ENCODE results near the gene CABLES2. TPM values are rescaled to one million over a fixed set of nuclear protein-coding genes. Genes with fewer than 3 reads are reported as not detected.

The CABLES2 gene
- total and polyA plus RNA-seq, 9 donors = 2.7 to 7.0 (median 4.7) TPM

- intact Hi-C loops (cut with DNase I) = no loop called here
- Histone ChIP-seq H3K9me3 (no peaks in the 10 kb centered on the region), H3K36me3 (no peaks in the 10 kb centered on the region), H3K4me1 (ENCODE audit: insufficient read depth) (peaks cover 17% of the 10 kb centered on the region), H3K4me3 (peak overlapping the region; percentile 6), H3K27me3 (no peaks in the 10 kb centered on the region), H3K27ac (peak overlapping the region; percentile 60 to 68)
- no peak for TF ChIP-seq CTCF (IDR thresholded peaks at IDR 0.05)
- no peak for TF ChIP-seq EP300 (IDR thresholded peaks at IDR 0.05)
- TF ChIP-seq POLR2A (IDR thresholded peaks at IDR 0.05) = no peak
- DNase-seq = peak in 4 of 5 donors; percentile 37 to 66 (median 61)
- WGBS, 3 donors = 2 to 5% (median 3%) methylated on average over 28 to 29 of the region's 29 CpGs
Observed at GRCh38 chr20:62355878-62356588, 51.1 kb downstream of the CABLES2 start.

GRCh38 chr20:62355516-62355877 lies 51.6 kb downstream of the CABLES2 start:
- H3K4me3 ChIP-seq = no peak overlapping the region
- intact Hi-C loops (cut with DNase I) = no loop called here
- 25 to 35% (median 28%) methylated on average over 10 to 11 of the region's 11 CpGs for WGBS, 3 donors

GRCh38 chr20:62354811-62355341 lies 52.2 kb downstream of the CABLES2 start:
- TF ChIP-seq EP300 (IDR thresholded peaks at IDR 0.05) = no peak
- TF ChIP-seq CTCF (IDR thresholded peaks at IDR 0.05) = no peak
- TF ChIP-seq POLR2A (IDR thresholded peaks at IDR 0.05) = no peak
- Histone ChIP-seq H3K4me3 (no peak overlapping the region), H3K27ac (peak overlapping the region; percentile 60 to 68), H3K9me3 (no peaks in the 10 kb centered on the region), H3K36me3 (no peaks in the 10 kb centered on the region), H3K27me3 (no peaks in the 10 kb centered on the region), H3K4me1 (ENCODE audit: insufficient read depth) (peaks cover 17% of the 10 kb centered on the region)
- WGBS, 3 donors = 72 to 85% (median 78%) methylated on average over 16 of the region's 16 CpGs
- DNase-seq = peak in 2 of 5 donors; percentile 22 to 31
- intact Hi-C loops (cut with DNase I) = no loop called here

More at GRCh38 chr20:62355516-62355877, 51.6 kb downstream of the CABLES2 start:
- TF ChIP-seq POLR2A (IDR thresholded peaks at IDR 0.05) = no peak
- no peak for TF ChIP-seq CTCF (IDR thresholded peaks at IDR 0.05)
- TF ChIP-seq EP300 (IDR thresholded peaks at IDR 0.05) = no peak
- peaks cover 17% of the 10 kb centered on the region for H3K4me1 ChIP-seq (ENCODE audit: insufficient read depth)
- H3K36me3 ChIP-seq = no peaks in the 10 kb centered on the region
- peak in 4 of 5 donors; percentile 60 to 67 (median 62) for DNase-seq
- no peaks in the 10 kb centered on the region for H3K9me3 ChIP-seq
- no peaks in the 10 kb centered on the region for H3K27me3 ChIP-seq
- H3K27ac ChIP-seq = peak overlapping the region; percentile 60 to 68

- WGBS, 3 donors = 73 to 77% (median 75%) methylated on average over 14 of the region's 14 CpGs
- Histone ChIP-seq H3K27ac (no peak overlapping the region), H3K9me3 (no peaks in the 10 kb centered on the region), H3K4me3 (no peak overlapping the region), H3K4me1 (ENCODE audit: insufficient read depth) (peaks cover 17% of the 10 kb centered on the region), H3K36me3 (no peaks in the 10 kb centered on the region), H3K27me3 (no peaks in the 10 kb centered on the region)
- intact Hi-C loops (cut with DNase I) = no loop called here
- peak in 2 of 5 donors; percentile 17 to 29 for DNase-seq
- TF ChIP-seq EP300 (IDR thresholded peaks at IDR 0.05) = no peak
- TF ChIP-seq CTCF (IDR thresholded peaks at IDR 0.05) = no peak
- TF ChIP-seq POLR2A (IDR thresholded peaks at IDR 0.05) = no peak
Observed at GRCh38 chr20:62354031-62354808, 52.9 kb downstream of the CABLES2 start.
